Endodermal cell (in vitro differentiated cells): Measurements from ENCODE around the gene MANSC4. TPM values are rescaled to one million over a fixed set of nuclear protein-coding genes. Genes with fewer than 3 reads are reported as not detected.

Source experiments
- DNase-seq: peaks from one replicate; pipeline ENCODE4 v3.0.0-alpha.2; 2017
- H3K27ac ChIP-seq: 2 replicates; pipeline ENCODE4 v1.5.1; 2013; ENCODE audit warnings: mild to moderate bottlenecking, low read depth, low read length, moderate library complexity
- H3K27me3 ChIP-seq: 2 replicates; pipeline ENCODE4 v1.6.1; 2013; ENCODE audit warnings: mild to moderate bottlenecking, low read length, moderate library complexity; ENCODE audit not compliant: insufficient read depth, control insufficient read depth, poor library complexity, severe bottlenecking
- H3K36me3 ChIP-seq: 2 replicates; pipeline ENCODE4 v1.7.0; 2013; ENCODE audit warnings: mild to moderate bottlenecking, low read length, moderate library complexity; ENCODE audit not compliant: control insufficient read depth, insufficient read depth
- H3K4me1 ChIP-seq: one replicate; pipeline ENCODE4 v1.7.0; 2013; ENCODE audit warnings: low read length; ENCODE audit not compliant: control insufficient read depth, insufficient read depth
- H3K4me3 ChIP-seq: 2 replicates; pipeline ENCODE4 v1.5.1; 2013; ENCODE audit warnings: mild to moderate bottlenecking, low read length, moderate library complexity
- H3K9ac ChIP-seq: 2 replicates; pipeline ENCODE4 v1.6.1; 2013; ENCODE audit warnings: mild to moderate bottlenecking, low read length, moderate library complexity; ENCODE audit not compliant: poor library complexity, severe bottlenecking; ENCODE audit errors: extremely low read depth
- H3K9me3 ChIP-seq: 2 replicates; pipeline ENCODE4 v1.6.1; 2013; ENCODE audit warnings: mild to moderate bottlenecking, low read length, moderate library complexity; ENCODE audit not compliant: control insufficient read depth
- H3K27ac Mint-ChIP-seq: 2 replicates; pipeline ENCODE4 v1.8.0; 2020; ENCODE audit warnings: mixed read lengths
- H3K27me3 Mint-ChIP-seq: 2 replicates; pipeline ENCODE4 v1.8.0; 2021; ENCODE audit warnings: mild to moderate bottlenecking, mixed read lengths; ENCODE audit not compliant: insufficient read depth
- H3K36me3 Mint-ChIP-seq: 2 replicates; pipeline ENCODE4 v1.8.0; 2020; ENCODE audit warnings: low read depth, mixed read lengths
- H3K4me1 Mint-ChIP-seq: 2 replicates; pipeline ENCODE4 v1.8.0; 2020; ENCODE audit warnings: mixed read lengths
- H3K4me3 Mint-ChIP-seq: 2 replicates; pipeline ENCODE4 v1.8.0; 2020; ENCODE audit warnings: mild to moderate bottlenecking, moderate library complexity, mixed read lengths
- H3K9me3 Mint-ChIP-seq: 2 replicates; pipeline ENCODE4 v1.8.0; 2020; ENCODE audit warnings: mild to moderate bottlenecking, mixed read lengths
- WGBS, 2 experiments: methylation state at CpG; one replicate each; pipeline versions ENCODE4 v1.1.5 to v1.1.7; 2013; ENCODE audit warnings: missing lambda C conversion rate in 2 of 2, mixed read lengths in 1 of 2; ENCODE audit not compliant: insufficient coverage in 1 of 2, insufficient read length in 1 of 2; 5-methylcytosine and 5-hydroxymethylcytosine counted together
- total RNA-seq, 2 donors: library from RNA; stranded (reverse); fragmentation: NEBNext Ultra II Directional in 1 of 2; extraction: Animal tissue kit (Norgen Biotek cat#: 25700) in 1 of 2; gene quantifications; 2 replicates in 1 of 2; 3 replicates in 1 of 2; pipeline ENCODE4 v1.2.1, GENCODE V29; 2021
- TF ChIP-seq, protein P1 (sequence below): fragments of 200-600 bp; sonication (generic); conservative IDR thresholded peaks from 2 replicates; pipeline ENCODE4 v1.5.0; 2021; ENCODE audit warnings: antibody characterized with exemption, mild to moderate bottlenecking

MANSC4 gene
- total RNA-seq, 2 donors from 2014 or later = not detected

- peaks cover 30% of the 10 kb centered on the region for H3K36me3 Mint-ChIP-seq
- Histone ChIP-seq H3K4me1 (no peaks in the 10 kb centered on the region), H3K9me3 (no peaks in the 10 kb centered on the region), H3K27me3 (no peaks in the 10 kb centered on the region), H3K27ac (no peak overlapping the region), H3K36me3 (peaks cover 25% of the 10 kb centered on the region), H3K9ac (no peak overlapping the region), H3K4me3 (no peak overlapping the region)
- peaks cover 2% of the 10 kb centered on the region for H3K4me1 Mint-ChIP-seq
- 85 to 100% methylated on average over 2 to 7 of the region's 7 CpGs for WGBS, 2 experiments
- peak overlapping the region; percentile 4 for H3K27ac Mint-ChIP-seq
- H3K9me3 Mint-ChIP-seq = no peaks in the 10 kb centered on the region
- TF ChIP-seq, protein P1, sequence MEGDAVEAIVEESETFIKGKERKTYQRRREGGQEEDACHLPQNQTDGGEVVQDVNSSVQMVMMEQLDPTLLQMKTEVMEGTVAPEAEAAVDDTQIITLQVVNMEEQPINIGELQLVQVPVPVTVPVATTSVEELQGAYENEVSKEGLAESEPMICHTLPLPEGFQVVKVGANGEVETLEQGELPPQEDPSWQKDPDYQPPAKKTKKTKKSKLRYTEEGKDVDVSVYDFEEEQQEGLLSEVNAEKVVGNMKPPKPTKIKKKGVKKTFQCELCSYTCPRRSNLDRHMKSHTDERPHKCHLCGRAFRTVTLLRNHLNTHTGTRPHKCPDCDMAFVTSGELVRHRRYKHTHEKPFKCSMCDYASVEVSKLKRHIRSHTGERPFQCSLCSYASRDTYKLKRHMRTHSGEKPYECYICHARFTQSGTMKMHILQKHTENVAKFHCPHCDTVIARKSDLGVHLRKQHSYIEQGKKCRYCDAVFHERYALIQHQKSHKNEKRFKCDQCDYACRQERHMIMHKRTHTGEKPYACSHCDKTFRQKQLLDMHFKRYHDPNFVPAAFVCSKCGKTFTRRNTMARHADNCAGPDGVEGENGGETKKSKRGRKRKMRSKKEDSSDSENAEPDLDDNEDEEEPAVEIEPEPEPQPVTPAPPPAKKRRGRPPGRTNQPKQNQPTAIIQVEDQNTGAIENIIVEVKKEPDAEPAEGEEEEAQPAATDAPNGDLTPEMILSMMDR = no peak
- H3K27me3 Mint-ChIP-seq = no peaks in the 10 kb centered on the region
- H3K4me3 Mint-ChIP-seq = no peak overlapping the region
- DNase-seq = no peak
These were observed 23.3 kb downstream of the MANSC4 start for GRCh38 chr12:27756670-27757195.

- no peak for DNase-seq
- Mint-ChIP-seq H3K27ac (no peak overlapping the region), H3K4me1 (peaks cover 2% of the 10 kb centered on the region), H3K9me3 (no peaks in the 10 kb centered on the region), H3K36me3 (peaks cover 35% of the 10 kb centered on the region), H3K27me3 (no peaks in the 10 kb centered on the region), H3K4me3 (no peak overlapping the region)
- Histone ChIP-seq H3K9me3 (no peaks in the 10 kb centered on the region), H3K4me1 (no peaks in the 10 kb centered on the region), H3K4me3 (no peak overlapping the region), H3K27ac (no peak overlapping the region), H3K36me3 (peaks cover 36% of the 10 kb centered on the region), H3K9ac (no peak overlapping the region), H3K27me3 (no peaks in the 10 kb centered on the region)
- WGBS, 2 experiments = 97 to 100% methylated on average over 1 to 3 of the region's 3 CpGs
- TF ChIP-seq, protein P1 = no peak
These were observed 25.2 kb downstream of the MANSC4 start for GRCh38 chr12:27754795-27755194.

DNA sequence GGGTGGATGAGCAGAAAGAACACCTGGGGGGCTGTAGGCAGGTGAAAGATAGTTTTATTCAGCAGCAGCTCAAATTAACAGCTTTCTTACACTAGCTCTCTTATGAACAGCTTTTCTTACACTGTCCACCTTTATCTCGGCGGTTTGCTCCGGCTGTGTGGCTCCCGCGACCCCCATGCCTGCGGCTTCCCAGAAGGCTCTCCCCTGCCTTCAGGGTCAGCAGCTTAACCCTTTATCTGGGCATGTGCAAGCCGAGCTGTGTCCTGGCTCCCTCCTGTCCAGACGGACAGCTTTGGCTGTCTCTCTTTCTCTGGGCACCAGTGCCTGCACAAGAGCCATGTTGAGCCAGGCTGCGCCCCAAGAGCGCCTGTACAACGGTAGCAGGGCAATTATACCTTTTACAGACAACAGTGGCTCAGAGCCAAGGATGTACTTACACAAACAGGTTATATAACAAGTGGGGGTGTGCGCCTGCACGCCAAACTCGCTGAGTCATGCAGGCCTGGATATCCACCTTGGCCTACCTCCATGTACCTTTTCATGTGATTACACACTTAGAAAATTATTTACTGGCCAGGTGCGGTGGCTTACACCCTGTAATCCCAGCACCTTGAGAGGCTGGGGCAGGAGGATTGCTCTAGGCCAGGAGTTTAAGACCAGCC lies 28.5 kb downstream of the MANSC4 start:
- no peak overlapping the region for H3K27ac ChIP-seq
- WGBS, 2 experiments = 96 to 97% methylated on average over 10 to 15 of the region's 15 CpGs

More for the DNA sequence above, 28.5 kb downstream of the MANSC4 start:
- no peaks in the 10 kb centered on the region for H3K27me3 Mint-ChIP-seq
- DNase-seq = no peak
- H3K27ac Mint-ChIP-seq = peak overlapping the region; percentile 71
- H3K4me3 Mint-ChIP-seq = no peak overlapping the region
- TF ChIP-seq, protein P1 = no peak
- H3K9me3 Mint-ChIP-seq = no peaks in the 10 kb centered on the region
- Histone ChIP-seq H3K36me3 (peaks cover 49% of the 10 kb centered on the region), H3K9ac (no peak overlapping the region), H3K4me1 (no peaks in the 10 kb centered on the region), H3K9me3 (no peaks in the 10 kb centered on the region), H3K27me3 (no peaks in the 10 kb centered on the region), H3K4me3 (no peak overlapping the region)
- H3K36me3 Mint-ChIP-seq = peaks cover 27% of the 10 kb centered on the region
- peaks cover 2% of the 10 kb centered on the region for H3K4me1 Mint-ChIP-seq
